Astrocyte of the cerebellum (primary cell): ENCODE results near the gene ARHGAP42.

Experiments
- DNase-seq: peaks from one replicate; pipeline ENCODE4 v3.0.0-alpha.2; 2011; ENCODE audit warnings: low read depth
- H3K4me3 ChIP-seq: 2 replicates; pipeline ENCODE4 v1.5.1; 2011; ENCODE audit warnings: mild to moderate bottlenecking, low read depth, low read length, moderate library complexity
- CTCF ChIP-seq: IDR thresholded peaks from 2 replicates; pipeline ENCODE4 v1.5.1; 2012; ENCODE audit warnings: low read length, low read depth, moderate library complexity, mild to moderate bottlenecking; ENCODE audit errors: missing control alignments
- in situ Hi-C: cut with HindIII; loops from 2 replicates; pipeline ENCODE4 v1.10.0; 2017; ENCODE audit warnings: low sequenced_read_pairs

ARHGAP42 gene

DNA sequence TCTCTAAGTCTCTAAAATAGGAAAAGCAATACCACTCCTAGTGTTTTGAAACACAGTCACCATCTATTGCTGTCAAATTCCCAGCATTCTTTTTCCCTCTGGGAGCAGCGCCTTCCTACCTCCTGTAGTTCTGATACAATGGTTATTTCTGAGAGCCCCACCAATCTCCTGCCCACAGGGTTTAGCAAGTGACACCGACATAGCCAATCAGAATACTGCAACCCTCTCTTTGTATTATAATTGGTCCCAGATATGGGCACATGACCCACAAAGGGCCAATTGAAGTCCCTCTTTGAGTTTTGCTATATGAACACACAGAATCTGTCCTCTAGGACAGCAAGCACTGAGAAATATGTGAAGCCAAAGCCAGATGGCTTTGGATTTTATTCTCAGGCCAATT lies 16.9 kb upstream of the ARHGAP42 start:
- TF ChIP-seq CTCF = no peak
- no peak overlapping the region for H3K4me3 ChIP-seq
- in situ Hi-C loops = no loop called here
- no peak for DNase-seq

- in situ Hi-C loops = no loop called here
- H3K4me3 ChIP-seq = no peak overlapping the region
- no peak for DNase-seq
- TF ChIP-seq CTCF = no peak
Measured at GRCh38 chr11:100671471-100671870, 15.6 kb upstream of the ARHGAP42 start.

GRCh38 chr11:100672498-100673033 lies 14.5 kb upstream of the ARHGAP42 start:
- in situ Hi-C loops = no loop called here
- no peak for TF ChIP-seq CTCF
- H3K4me3 ChIP-seq = no peak overlapping the region
- DNase-seq = no peak

DNA sequence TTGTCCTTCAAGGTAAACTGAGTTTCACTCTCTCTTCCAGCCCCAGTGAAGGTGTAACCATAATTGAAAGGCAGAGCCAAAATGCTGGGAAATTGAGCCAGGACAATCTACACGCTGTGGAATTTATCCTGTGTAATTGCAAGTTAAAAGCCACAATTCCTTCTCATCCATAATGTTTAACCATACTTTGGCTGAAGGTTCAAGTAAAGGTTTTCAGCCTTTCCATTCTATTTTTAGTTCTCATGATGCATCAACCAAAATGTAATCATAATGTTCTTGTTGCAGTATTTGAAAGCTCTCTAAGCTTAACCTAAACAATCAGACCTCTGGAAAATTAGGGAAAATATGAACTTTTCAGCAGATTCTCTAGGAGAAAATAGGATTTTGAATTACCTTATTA lies 14.0 kb upstream of the ARHGAP42 start:
- H3K4me3 ChIP-seq = no peak overlapping the region
- in situ Hi-C loops = no loop called here
- TF ChIP-seq CTCF = no peak
- no peak for DNase-seq

DNA sequence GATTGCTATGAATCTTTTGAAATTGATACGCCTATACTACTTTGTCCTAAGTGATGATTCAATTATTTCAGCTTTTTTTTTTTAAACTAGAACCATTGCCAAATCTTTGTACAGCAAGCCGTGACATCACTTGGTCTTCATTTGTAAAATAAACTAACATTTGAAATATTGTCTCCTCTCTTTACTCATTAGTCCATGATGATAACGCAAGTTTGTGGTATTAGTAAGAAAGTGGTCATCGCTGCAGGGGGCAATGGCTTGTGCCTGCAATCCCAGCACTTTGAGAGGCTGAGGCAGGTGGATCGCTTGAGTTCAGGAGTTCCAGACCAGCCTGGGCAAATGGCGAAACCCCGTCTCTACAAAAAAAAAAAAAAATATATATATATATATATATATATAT lies 12.9 kb upstream of the ARHGAP42 start:
- in situ Hi-C loops = no loop called here
- DNase-seq = no peak
- TF ChIP-seq CTCF = no peak
- H3K4me3 ChIP-seq = no peak overlapping the region

GRCh38 chr11:100675115-100675650 lies 11.9 kb upstream of the ARHGAP42 start:
- TF ChIP-seq CTCF = no peak
- H3K4me3 ChIP-seq = no peak overlapping the region
- in situ Hi-C loops = loop anchor here (25.0 kb wide), 2 partner anchors 162 to 262 kb away; no protein-coding TSS in a partner anchor
- no peak for DNase-seq
